Muscle of arm (tissue), 14 donors: ENCODE data around the gene KRT26. TPM values are rescaled to one million over a fixed set of nuclear protein-coding genes. Genes with fewer than 3 reads are reported as not detected.
"Not testable (repeated sequence)": the region's sequence is repeated elsewhere in the genome, so short reads cannot be mapped to it uniquely, and the experiment has no call there.

Experiments
- DNase-seq: peaks from one replicate; pipeline ENCODE4 v3.0.0-alpha.2; 2013
- long read RNA-seq, 11 donors: transcript quantifications; one replicate each; lab custom pipeline, GENCODE V29; 2026
- polyA plus RNA-seq, 12 donors: library from polyadenylated mRNA; unstranded; fragments of 120-200 nt; gene quantifications; one replicate each; pipeline ENCODE4 v1.2.1, GENCODE V29; 2013; ENCODE audit not compliant: insufficient read length in 12 of 12

The KRT26 gene
- not detected for polyA plus RNA-seq
- long read RNA-seq, donor 1 = 0 reads
- long read RNA-seq, donor 2 = 0 reads
- long read RNA-seq, donor 3 = 0 reads
- long read RNA-seq, donor 4 = 0 reads
- long read RNA-seq, donor 5 = 0 reads
- long read RNA-seq, donor 6 = 0 reads
- long read RNA-seq, donor 7 = 0 reads
- long read RNA-seq, donor 8 = 0 reads
- long read RNA-seq, donor 9 = 0 reads
- long read RNA-seq, donor 10 = 0 reads
- long read RNA-seq, donor 11 = 0 reads

GRCh38 chr17:40772101-40772500, at the start of gene KRT26:
KRT26 (minus strand) TSS chr17:40772201; CDS start chr17:40772113, 88 bp downstream.
- DNase-seq = no peak

- no peak for DNase-seq
Measured at GRCh38 chr17:40821536-40821935, 49.5 kb upstream of the KRT26 start.

GRCh38 chr17:40820228-40820838, 48.3 kb upstream of the KRT26 start:
- DNase-seq = no peak

GRCh38 chr17:40819528-40820125, 47.6 kb upstream of the KRT26 start:
- peak; percentile 26 for DNase-seq

- peak; percentile 79 for DNase-seq
Measured at GRCh38 chr17:40818733-40819527, 46.9 kb upstream of the KRT26 start.

- peak; percentile 6 for DNase-seq
Measured at GRCh38 chr17:40818343-40818732, 46.3 kb upstream of the KRT26 start.

- DNase-seq = no peak
Measured at GRCh38 chr17:40817103-40817682, 45.2 kb upstream of the KRT26 start.

- DNase-seq = no peak
Measured at GRCh38 chr17:40816569-40816968, 44.6 kb upstream of the KRT26 start.

- DNase-seq = no peak
Measured at GRCh38 chr17:40815381-40815780, 43.4 kb upstream of the KRT26 start.

- DNase-seq = not testable (repeated sequence)
Measured at GRCh38 chr17:40814657-40815056, 42.7 kb upstream of the KRT26 start.

- DNase-seq = no peak
Measured at GRCh38 chr17:40813804-40814203, 41.8 kb upstream of the KRT26 start.

- DNase-seq = no peak
Measured at GRCh38 chr17:40812639-40813038, 40.6 kb upstream of the KRT26 start.

- DNase-seq = no peak
Measured at GRCh38 chr17:40810494-40810893, 38.5 kb upstream of the KRT26 start.

GRCh38 chr17:40809721-40810421, 37.9 kb upstream of the KRT26 start:
- DNase-seq = no peak

- no peak for DNase-seq
Measured at GRCh38 chr17:40806131-40806530, 34.1 kb upstream of the KRT26 start.

GRCh38 chr17:40803617-40804082, 31.6 kb upstream of the KRT26 start:
- DNase-seq = peak; percentile 66

GRCh38 chr17:40801157-40801556, 29.2 kb upstream of the KRT26 start:
- no peak for DNase-seq

- no peak for DNase-seq
Measured at GRCh38 chr17:40800381-40800780, 28.4 kb upstream of the KRT26 start.

- no peak for DNase-seq
Measured at GRCh38 chr17:40799859-40800258, 27.9 kb upstream of the KRT26 start, which contains the start of gene KRT28. KRT28 (minus strand) TSS chr17:40799959; CDS start chr17:40799893, 66 bp downstream.

- DNase-seq = no peak
Measured at GRCh38 chr17:40796846-40797245, 24.8 kb upstream of the KRT26 start.

- no peak for DNase-seq
Measured at GRCh38 chr17:40795019-40795667, 23.1 kb upstream of the KRT26 start.
